Osteoblast (primary cell): ENCODE measurements around the gene PHLPP1. TPM values are rescaled to one million over a fixed set of nuclear protein-coding genes. Genes with fewer than 3 reads are reported as not detected.

Source experiments
- DNase-seq: peaks from one replicate; pipeline ENCODE4 v3.0.0; 2011; ENCODE audit warnings: low spot score, mixed read lengths; ENCODE audit not compliant: insufficient read length; ENCODE audit errors: missing footprints
- H2AFZ ChIP-seq: 2 replicates; pipeline ENCODE4 v1.6.0; 2011; ENCODE audit warnings: mild to moderate bottlenecking, low read length
- H3K27ac ChIP-seq: 2 replicates; pipeline ENCODE4 v1.5.1; 2011; ENCODE audit warnings: mild to moderate bottlenecking, low read depth, low read length, moderate library complexity
- H3K27me3 ChIP-seq: 2 replicates; pipeline ENCODE4 v1.6.0; 2012; ENCODE audit warnings: mild to moderate bottlenecking, control low read depth, inconsistent platforms, low read length, moderate library complexity; ENCODE audit not compliant: insufficient read depth
- H3K36me3 ChIP-seq: 2 replicates; pipeline ENCODE4 v1.5.1; 2011; ENCODE audit warnings: mild to moderate bottlenecking, low read length, control low read depth, moderate library complexity; ENCODE audit not compliant: insufficient read depth
- H3K4me1 ChIP-seq: 2 replicates; pipeline ENCODE4 v1.5.1; 2011; ENCODE audit warnings: mild to moderate bottlenecking, low read length, control low read depth, moderate library complexity; ENCODE audit not compliant: insufficient read depth
- H3K4me2 ChIP-seq: 2 replicates; pipeline ENCODE4 v1.6.0; 2011; ENCODE audit warnings: mild to moderate bottlenecking, low read length; ENCODE audit not compliant: insufficient read depth
- H3K4me3 ChIP-seq: fragments of 200-600 bp; sonication (generic); 3 replicates; pipeline ENCODE4 v1.5.1; 2012; ENCODE audit warnings: mild to moderate bottlenecking, low read length, inconsistent platforms; ENCODE audit not compliant: insufficient read depth
- H3K79me2 ChIP-seq: 2 replicates; pipeline ENCODE4 v1.6.0; 2012; ENCODE audit warnings: mild to moderate bottlenecking, low read length, control low read depth, inconsistent platforms; ENCODE audit not compliant: insufficient read depth
- H3K9me3 ChIP-seq: 2 replicates; pipeline ENCODE4 v1.5.1; 2011; ENCODE audit warnings: low read depth, low read length, control low read depth
- H4K20me1 ChIP-seq: 2 replicates; pipeline ENCODE4 v1.6.0; 2012; ENCODE audit warnings: mild to moderate bottlenecking, low read length, control low read depth; ENCODE audit not compliant: insufficient read depth
- total RNA-seq: library from RNA; depleted of rRNA; stranded (reverse); fragments of >200 nt; gene quantifications from 2 replicates; pipeline ENCODE4 v1.2.3, GENCODE V29; 2012
- TF ChIP-seq, protein P1 (sequence below): IDR thresholded peaks from 2 replicates; pipeline ENCODE4 v1.5.1; 2011; ENCODE audit warnings: mild to moderate bottlenecking, low read depth, low read length, moderate library complexity; ENCODE audit errors: extremely low read depth

The PHLPP1 gene
- total RNA-seq, 1 donor: 6.9 TPM

DNA sequence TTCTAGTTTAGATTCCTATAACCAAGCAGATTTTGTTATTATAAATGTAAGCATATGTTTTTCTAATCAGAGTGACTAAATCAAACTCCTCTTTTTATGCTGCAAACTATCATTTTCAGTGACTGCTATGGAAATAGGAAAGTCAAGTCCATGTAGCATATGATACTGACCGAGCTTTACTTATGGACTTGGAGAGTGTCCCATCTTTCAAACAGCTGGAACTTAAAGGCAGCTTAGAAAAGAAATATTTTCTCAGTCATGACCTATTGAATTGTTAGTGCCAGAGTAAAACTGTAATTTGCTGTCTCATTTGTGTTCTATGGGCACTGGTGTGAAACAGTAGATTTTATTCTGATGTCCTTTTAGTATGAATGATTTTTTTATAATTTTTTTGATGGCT, 76.7 kb downstream of the PHLPP1 start:
- Histone ChIP-seq H4K20me1 (no peaks in the 10 kb centered on the region), H3K27me3 (no peaks in the 10 kb centered on the region), H3K27ac (no peak overlapping the region), H3K36me3 (no peaks in the 10 kb centered on the region), H3K9me3 (no peaks in the 10 kb centered on the region), H3K4me1 (peaks cover 18% of the 10 kb centered on the region), H3K4me2 (no peak overlapping the region), H3K4me3 (no peak overlapping the region), H3K79me2 (peaks cover 21% of the 10 kb centered on the region), H2AFZ (no peak overlapping the region)
- no peak for DNase-seq
- TF ChIP-seq, protein P1, sequence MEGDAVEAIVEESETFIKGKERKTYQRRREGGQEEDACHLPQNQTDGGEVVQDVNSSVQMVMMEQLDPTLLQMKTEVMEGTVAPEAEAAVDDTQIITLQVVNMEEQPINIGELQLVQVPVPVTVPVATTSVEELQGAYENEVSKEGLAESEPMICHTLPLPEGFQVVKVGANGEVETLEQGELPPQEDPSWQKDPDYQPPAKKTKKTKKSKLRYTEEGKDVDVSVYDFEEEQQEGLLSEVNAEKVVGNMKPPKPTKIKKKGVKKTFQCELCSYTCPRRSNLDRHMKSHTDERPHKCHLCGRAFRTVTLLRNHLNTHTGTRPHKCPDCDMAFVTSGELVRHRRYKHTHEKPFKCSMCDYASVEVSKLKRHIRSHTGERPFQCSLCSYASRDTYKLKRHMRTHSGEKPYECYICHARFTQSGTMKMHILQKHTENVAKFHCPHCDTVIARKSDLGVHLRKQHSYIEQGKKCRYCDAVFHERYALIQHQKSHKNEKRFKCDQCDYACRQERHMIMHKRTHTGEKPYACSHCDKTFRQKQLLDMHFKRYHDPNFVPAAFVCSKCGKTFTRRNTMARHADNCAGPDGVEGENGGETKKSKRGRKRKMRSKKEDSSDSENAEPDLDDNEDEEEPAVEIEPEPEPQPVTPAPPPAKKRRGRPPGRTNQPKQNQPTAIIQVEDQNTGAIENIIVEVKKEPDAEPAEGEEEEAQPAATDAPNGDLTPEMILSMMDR: no peak

GRCh38 chr18:62795813-62796212, 80.5 kb downstream of the PHLPP1 start:
- Histone ChIP-seq H3K27ac (no peak overlapping the region), H3K4me1 (peaks cover 9% of the 10 kb centered on the region), H3K79me2 (peaks cover 10% of the 10 kb centered on the region), H3K9me3 (no peaks in the 10 kb centered on the region), H2AFZ (no peak overlapping the region), H3K27me3 (no peaks in the 10 kb centered on the region), H3K36me3 (no peaks in the 10 kb centered on the region), H3K4me2 (no peak overlapping the region), H3K4me3 (no peak overlapping the region), H4K20me1 (no peaks in the 10 kb centered on the region)
- DNase-seq: no peak
- TF ChIP-seq, protein P1: no peak

GRCh38 chr18:62796216-62796621, 80.9 kb downstream of the PHLPP1 start:
- no peaks in the 10 kb centered on the region for H3K27me3 ChIP-seq
- H3K4me3 ChIP-seq: no peak overlapping the region
- no peak overlapping the region for H3K4me2 ChIP-seq
- H3K36me3 ChIP-seq: no peaks in the 10 kb centered on the region
- no peak overlapping the region for H2AFZ ChIP-seq
- TF ChIP-seq, protein P1: no peak
- H4K20me1 ChIP-seq: no peaks in the 10 kb centered on the region
- no peak for DNase-seq
- peaks cover 5% of the 10 kb centered on the region for H3K4me1 ChIP-seq
- H3K79me2 ChIP-seq: peaks cover 9% of the 10 kb centered on the region
- H3K9me3 ChIP-seq: no peaks in the 10 kb centered on the region
- H3K27ac ChIP-seq: no peak overlapping the region

GRCh38 chr18:62797329-62797728, 82.0 kb downstream of the PHLPP1 start:
- H3K27me3 ChIP-seq: no peaks in the 10 kb centered on the region
- no peak overlapping the region for H2AFZ ChIP-seq
- H3K36me3 ChIP-seq: no peaks in the 10 kb centered on the region
- no peak for DNase-seq
- no peaks in the 10 kb centered on the region for H3K4me1 ChIP-seq
- peaks cover 9% of the 10 kb centered on the region for H3K79me2 ChIP-seq
- H4K20me1 ChIP-seq: no peaks in the 10 kb centered on the region
- H3K4me2 ChIP-seq: no peak overlapping the region
- no peak overlapping the region for H3K27ac ChIP-seq
- TF ChIP-seq, protein P1: no peak
- H3K9me3 ChIP-seq: no peaks in the 10 kb centered on the region
- no peak overlapping the region for H3K4me3 ChIP-seq
